ENCODE measurements around the gene PCDHGA5.

- no peak for TF ChIP-seq CTCF (IDR thresholded peaks at IDR 0.05; ENCODE audit: poor library complexity)
- no peak for TF ChIP-seq EZH2 (IDR thresholded peaks at IDR 0.05; ENCODE audit: borderline replicate concordance)
- no peak for TF ChIP-seq EZH2phosphoT487 (IDR thresholded peaks at IDR 0.05; ENCODE audit: low read depth, severe bottlenecking, unreplicated experiment)
Observed at GRCh38 chr5:141411575-141411974, 47.6 kb downstream of the PCDHGA5 start.

Measured in hepatocyte (in vitro differentiated cells).